ENCODE measurements around the gene MCC.

The MCC gene

DNA sequence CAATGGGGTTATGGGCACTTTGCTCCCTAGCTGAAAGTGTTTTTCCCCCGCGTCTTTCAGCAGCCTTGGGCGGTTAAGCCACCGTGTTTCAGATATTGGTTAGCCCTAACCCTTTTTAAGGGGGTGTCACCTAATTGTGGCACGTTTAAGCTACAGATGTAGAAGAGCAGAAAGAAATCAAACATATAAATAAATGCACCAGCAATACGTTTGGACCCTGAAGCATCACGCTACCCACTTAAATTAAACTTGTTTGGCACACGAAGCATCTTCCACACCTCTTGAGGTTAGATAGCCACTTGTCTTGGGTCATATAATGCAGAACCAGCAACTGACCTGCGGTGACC, 26.0 kb upstream of the MCC start:
- peaks cover 0 to 8% of the 10 kb centered on the region in 2 donors for H3K36me3 ChIP-seq (ENCODE audit: control insufficient read depth in 1 of 2, insufficient read depth in 2 of 2, low read length in 2 of 2)
- peaks cover 8 to 10% of the 10 kb centered on the region in 2 donors for H3K4me1 ChIP-seq (ENCODE audit: control insufficient read depth in 1 of 2, insufficient read depth in 2 of 2, low read length in 2 of 2)
- no peaks in the 10 kb centered on the region for H3K27me3 ChIP-seq (ENCODE audit: control insufficient read depth in 1 of 2, insufficient read depth in 2 of 2, low read length in 2 of 2)
- H3K9ac ChIP-seq (ENCODE audit: low read depth in 1 of 2, low read length in 2 of 2): peak overlapping the region; percentile 87
- H3K4me3 ChIP-seq (ENCODE audit: low read depth in 1 of 2, low read length in 2 of 2): peak overlapping the region; percentile 67 to 87
- no peaks in the 10 kb centered on the region for H3K9me3 ChIP-seq (ENCODE audit: control insufficient read depth in 1 of 2, low read length in 2 of 2)
- no peak overlapping the region for H3K27ac ChIP-seq (ENCODE audit: low read depth, low read length)

DNA sequence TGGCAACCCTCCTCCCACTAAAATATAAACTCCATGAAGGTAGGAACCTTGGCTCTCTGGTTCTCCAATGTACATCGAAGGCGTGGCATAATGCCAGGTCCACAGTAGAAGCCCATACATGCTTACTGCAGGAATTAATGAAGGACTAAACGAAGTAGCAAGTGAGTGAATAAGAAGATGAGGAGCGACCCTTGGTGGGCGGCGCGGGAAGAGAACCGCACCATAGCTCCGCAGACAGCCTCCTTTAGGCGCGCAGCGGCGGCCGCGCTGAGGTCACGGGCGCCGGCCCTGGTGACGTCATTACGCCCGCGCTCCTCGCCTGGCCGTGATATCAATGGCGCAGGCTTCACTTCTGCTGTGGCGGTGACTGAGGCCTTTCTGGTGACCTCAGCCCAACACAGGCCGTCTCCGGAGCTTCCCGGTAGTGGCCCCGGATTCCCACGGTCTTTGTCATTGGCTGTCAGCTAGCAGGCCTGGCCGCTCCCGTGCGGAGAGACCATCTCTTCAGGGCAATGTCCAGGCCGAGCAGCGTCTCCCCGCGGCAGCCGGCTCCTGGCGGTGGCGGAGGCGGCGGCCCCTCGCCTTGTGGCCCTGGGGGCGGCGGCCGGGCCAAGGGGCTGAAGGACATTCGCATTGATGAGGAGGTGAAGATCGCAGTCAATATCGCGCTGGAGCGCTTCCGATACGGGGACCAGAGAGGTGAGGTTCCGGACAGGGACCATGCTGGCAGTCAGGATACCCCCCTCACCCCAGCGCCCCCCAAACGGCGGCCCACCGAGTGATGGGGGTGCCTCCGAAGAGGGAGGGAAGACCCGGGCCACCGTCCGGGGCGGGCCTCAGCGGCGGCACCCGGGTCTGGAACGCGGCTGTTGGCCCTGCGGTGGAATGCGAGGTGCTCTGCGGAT, 25.4 kb upstream of the MCC start, which contains the start of gene YTHDC2:
Gene YTHDC2, plus strand, starts transcription at position 311 of the 905 bp plus-strand sequence. Its CDS starts 202 bp downstream, at position 513.
- peak within 1 kb of the TSS; percentile 67 to 87 for H3K4me3 ChIP-seq (ENCODE audit: low read depth in 1 of 2, low read length in 2 of 2)
- no peaks in the 10 kb centered on the region for H3K27me3 ChIP-seq (ENCODE audit: control insufficient read depth in 1 of 2, insufficient read depth in 2 of 2, low read length in 2 of 2)
- peak within 1 kb of the TSS; percentile 87 for H3K9ac ChIP-seq (ENCODE audit: low read depth in 1 of 2, low read length in 2 of 2)
- H3K9me3 ChIP-seq (ENCODE audit: control insufficient read depth in 1 of 2, low read length in 2 of 2): no peaks in the 10 kb centered on the region
- H3K4me1 ChIP-seq (ENCODE audit: control insufficient read depth in 1 of 2, insufficient read depth in 2 of 2, low read length in 2 of 2): peaks cover 8 to 10% of the 10 kb centered on the region in 2 donors
- H3K36me3 ChIP-seq (ENCODE audit: control insufficient read depth in 1 of 2, insufficient read depth in 2 of 2, low read length in 2 of 2): peaks cover 0 to 8% of the 10 kb centered on the region in 2 donors
- H3K27ac ChIP-seq (ENCODE audit: low read depth, low read length): peak within 1 kb of the TSS; percentile 92

DNA sequence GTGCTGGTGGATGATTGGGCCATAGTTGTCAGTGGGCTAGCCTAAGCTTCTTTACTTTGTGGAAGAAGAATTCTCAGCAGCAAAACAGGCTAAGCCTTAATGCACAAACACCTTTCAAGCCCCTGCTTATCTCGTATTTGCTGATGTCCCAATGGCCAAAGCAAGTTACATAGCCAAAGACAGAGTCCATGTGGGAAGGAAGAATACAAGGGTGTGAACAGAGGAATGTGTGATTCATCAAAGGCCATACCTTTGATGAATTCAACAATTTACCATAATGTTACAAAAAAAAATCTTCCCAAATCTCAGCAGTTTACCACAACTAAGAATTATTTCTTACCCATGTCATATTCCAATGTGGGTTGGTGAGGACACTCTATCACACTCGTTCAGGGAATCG, 24.1 kb upstream of the MCC start:
- Histone ChIP-seq H3K36me3 (ENCODE audit: control insufficient read depth in 1 of 2, insufficient read depth in 2 of 2, low read length in 2 of 2) (peaks cover 0 to 3% of the 10 kb centered on the region in 2 donors), H3K4me1 (ENCODE audit: control insufficient read depth in 1 of 2, insufficient read depth in 2 of 2, low read length in 2 of 2) (peaks cover 8 to 10% of the 10 kb centered on the region in 2 donors), H3K9me3 (ENCODE audit: control insufficient read depth in 1 of 2, low read length in 2 of 2) (no peaks in the 10 kb centered on the region), H3K27me3 (ENCODE audit: control insufficient read depth in 1 of 2, insufficient read depth in 2 of 2, low read length in 2 of 2) (no peaks in the 10 kb centered on the region), H3K4me3 (ENCODE audit: low read depth in 1 of 2, low read length in 2 of 2) (no peak overlapping the region), H3K9ac (ENCODE audit: low read depth in 1 of 2, low read length in 2 of 2) (no peak overlapping the region), H3K27ac (ENCODE audit: low read depth, low read length) (no peak overlapping the region)

DNA sequence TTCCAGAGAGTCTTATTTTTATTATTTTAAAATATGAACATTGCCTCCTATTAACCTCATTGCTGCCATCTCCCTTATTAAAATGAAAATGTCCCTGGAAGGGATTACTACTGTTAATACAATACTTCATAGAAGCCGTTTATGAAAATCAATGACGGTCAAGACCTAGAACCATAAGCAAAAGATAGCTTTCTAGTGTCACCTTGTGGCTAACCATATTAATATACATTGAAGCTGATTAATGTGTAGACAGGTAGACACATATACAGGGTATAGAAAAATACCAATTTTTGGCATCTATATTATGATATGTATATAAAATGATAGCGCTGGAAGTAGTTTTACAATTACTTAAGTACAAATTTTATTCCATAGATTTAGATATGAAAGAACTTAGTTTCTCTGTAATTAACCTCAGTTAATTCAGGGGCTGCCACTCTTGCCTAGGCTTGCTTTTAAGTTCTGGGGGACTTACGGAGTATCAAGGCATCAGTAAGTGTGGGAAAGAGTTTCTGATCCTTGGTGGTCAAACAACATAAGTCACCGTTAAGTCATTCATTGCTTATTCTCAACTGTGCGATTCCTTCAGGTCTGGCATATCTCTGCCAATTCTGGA, 22.7 kb upstream of the MCC start:
- Histone ChIP-seq H3K4me3 (ENCODE audit: low read depth in 1 of 2, low read length in 2 of 2) (no peak overlapping the region), H3K9ac (ENCODE audit: low read depth in 1 of 2, low read length in 2 of 2) (no peak overlapping the region), H3K27ac (ENCODE audit: low read depth, low read length) (no peak overlapping the region), H3K9me3 (ENCODE audit: control insufficient read depth in 1 of 2, low read length in 2 of 2) (no peaks in the 10 kb centered on the region), H3K27me3 (ENCODE audit: control insufficient read depth in 1 of 2, insufficient read depth in 2 of 2, low read length in 2 of 2) (no peaks in the 10 kb centered on the region), H3K4me1 (ENCODE audit: control insufficient read depth in 1 of 2, insufficient read depth in 2 of 2, low read length in 2 of 2) (peaks cover 8 to 10% of the 10 kb centered on the region in 2 donors), H3K36me3 (ENCODE audit: control insufficient read depth in 1 of 2, insufficient read depth in 2 of 2, low read length in 2 of 2) (no peaks in the 10 kb centered on the region)

DNA sequence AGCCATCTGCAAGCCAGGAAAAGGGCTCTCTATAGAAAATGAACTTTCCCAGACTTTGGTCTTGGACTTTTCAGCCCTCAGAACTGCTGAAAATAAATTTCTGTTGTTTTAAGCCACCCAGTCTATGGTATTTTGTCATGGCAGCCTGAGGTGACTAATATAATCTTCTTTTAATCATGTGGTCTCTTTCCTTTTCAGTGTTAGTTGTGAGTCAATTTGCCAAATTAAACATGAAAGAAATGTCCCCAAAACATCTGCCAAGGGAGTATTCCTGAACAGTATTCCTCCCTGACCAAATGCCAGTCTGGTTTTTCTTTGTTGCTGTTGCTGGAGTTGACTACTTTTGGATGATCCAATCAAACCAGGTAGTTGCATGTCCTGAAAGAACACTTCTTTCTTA, 20.5 kb upstream of the MCC start:
- no peak overlapping the region for H3K4me3 ChIP-seq (ENCODE audit: low read depth in 1 of 2, low read length in 2 of 2)
- H3K4me1 ChIP-seq (ENCODE audit: control insufficient read depth in 1 of 2, insufficient read depth in 2 of 2, low read length in 2 of 2): no peaks in the 10 kb centered on the region
- H3K9ac ChIP-seq (ENCODE audit: low read depth in 1 of 2, low read length in 2 of 2): no peak overlapping the region
- no peaks in the 10 kb centered on the region for H3K36me3 ChIP-seq (ENCODE audit: control insufficient read depth in 1 of 2, insufficient read depth in 2 of 2, low read length in 2 of 2)
- H3K9me3 ChIP-seq (ENCODE audit: control insufficient read depth in 1 of 2, low read length in 2 of 2): no peaks in the 10 kb centered on the region
- H3K27me3 ChIP-seq (ENCODE audit: control insufficient read depth in 1 of 2, insufficient read depth in 2 of 2, low read length in 2 of 2): no peaks in the 10 kb centered on the region
- no peak overlapping the region for H3K27ac ChIP-seq (ENCODE audit: low read depth, low read length)

DNA sequence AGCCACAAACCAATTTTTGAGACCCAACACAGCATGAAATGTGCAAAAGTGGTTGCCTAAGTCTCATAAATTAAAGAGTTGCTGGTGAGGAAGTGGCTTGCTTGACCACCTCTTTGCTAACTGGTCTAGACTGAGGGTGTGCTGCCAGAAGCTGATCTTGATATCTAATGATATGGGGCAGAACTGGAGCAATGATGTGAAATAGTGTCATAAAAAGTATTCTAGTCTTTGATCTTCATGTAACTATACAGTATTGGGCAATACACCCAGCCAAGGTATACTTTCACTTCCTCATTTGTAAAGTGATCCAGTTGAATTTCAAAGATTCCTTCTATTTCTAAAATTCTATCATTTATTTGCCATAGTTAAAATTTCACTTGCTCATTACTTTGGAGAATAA, 19.3 kb upstream of the MCC start:
- Histone ChIP-seq H3K27me3 (ENCODE audit: control insufficient read depth in 1 of 2, insufficient read depth in 2 of 2, low read length in 2 of 2) (peaks cover 0 to 3% of the 10 kb centered on the region in 2 donors), H3K4me3 (ENCODE audit: low read depth in 1 of 2, low read length in 2 of 2) (no peak overlapping the region), H3K36me3 (ENCODE audit: control insufficient read depth in 1 of 2, insufficient read depth in 2 of 2, low read length in 2 of 2) (no peaks in the 10 kb centered on the region), H3K9ac (ENCODE audit: low read depth in 1 of 2, low read length in 2 of 2) (no peak overlapping the region), H3K4me1 (ENCODE audit: control insufficient read depth in 1 of 2, insufficient read depth in 2 of 2, low read length in 2 of 2) (no peaks in the 10 kb centered on the region), H3K27ac (ENCODE audit: low read depth, low read length) (no peak overlapping the region), H3K9me3 (ENCODE audit: control insufficient read depth in 1 of 2, low read length in 2 of 2) (no peaks in the 10 kb centered on the region)

DNA sequence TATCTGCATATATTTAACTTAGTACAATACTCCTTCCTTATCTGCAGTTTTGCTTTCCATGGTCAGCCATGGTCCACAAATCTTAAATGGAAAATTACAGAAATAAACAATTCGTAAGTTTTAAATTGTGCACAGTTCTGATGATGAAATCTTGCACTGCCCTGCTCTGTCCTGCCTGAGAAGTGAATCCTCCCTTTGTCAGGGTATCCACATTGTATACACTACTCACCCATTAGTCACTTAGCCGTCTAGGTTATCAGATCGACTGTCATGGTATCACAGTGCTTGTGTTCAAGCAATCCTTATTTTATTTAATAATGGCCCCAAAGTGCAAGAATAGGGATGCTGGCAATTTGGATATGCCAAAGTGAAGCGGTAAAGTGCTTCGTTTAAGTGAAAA, 16.9 kb upstream of the MCC start:
- Histone ChIP-seq H3K4me3 (ENCODE audit: low read depth in 1 of 2, low read length in 2 of 2) (no peak overlapping the region), H3K36me3 (ENCODE audit: control insufficient read depth in 1 of 2, insufficient read depth in 2 of 2, low read length in 2 of 2) (no peaks in the 10 kb centered on the region), H3K9ac (ENCODE audit: low read depth in 1 of 2, low read length in 2 of 2) (no peak overlapping the region), H3K27ac (ENCODE audit: low read depth, low read length) (no peak overlapping the region), H3K4me1 (ENCODE audit: control insufficient read depth in 1 of 2, insufficient read depth in 2 of 2, low read length in 2 of 2) (no peaks in the 10 kb centered on the region), H3K9me3 (ENCODE audit: control insufficient read depth in 1 of 2, low read length in 2 of 2) (no peaks in the 10 kb centered on the region), H3K27me3 (ENCODE audit: control insufficient read depth in 1 of 2, insufficient read depth in 2 of 2, low read length in 2 of 2) (peaks cover 3% of the 10 kb centered on the region in 2 donors)

DNA sequence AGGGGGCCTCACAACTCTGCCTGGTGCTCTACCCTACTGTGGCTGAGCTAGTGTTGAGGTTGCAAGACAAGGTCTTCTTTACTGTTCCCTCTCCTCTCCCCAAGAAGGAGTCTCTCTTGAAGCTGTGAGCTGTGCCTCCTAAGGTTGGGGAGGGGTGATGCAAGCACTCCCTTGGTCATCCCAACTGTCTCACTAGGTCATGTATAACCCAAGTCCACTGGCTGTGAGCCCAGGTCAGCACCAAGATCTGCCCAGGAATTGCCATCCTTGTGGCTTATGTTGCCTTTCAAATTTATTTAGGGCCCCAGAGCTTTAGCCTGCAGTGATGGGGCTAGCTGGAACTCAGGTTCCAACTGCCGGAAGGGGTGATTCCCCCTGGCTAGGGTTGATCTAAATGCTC, 14.9 kb upstream of the MCC start:
- no peak overlapping the region for H3K9ac ChIP-seq (ENCODE audit: low read depth in 1 of 2, low read length in 2 of 2)
- H3K27ac ChIP-seq (ENCODE audit: low read depth, low read length): no peak overlapping the region
- peaks cover 3% of the 10 kb centered on the region in 2 donors for H3K27me3 ChIP-seq (ENCODE audit: control insufficient read depth in 1 of 2, insufficient read depth in 2 of 2, low read length in 2 of 2)
- H3K4me3 ChIP-seq (ENCODE audit: low read depth in 1 of 2, low read length in 2 of 2): no peak overlapping the region
- H3K9me3 ChIP-seq (ENCODE audit: control insufficient read depth in 1 of 2, low read length in 2 of 2): no peaks in the 10 kb centered on the region
- no peaks in the 10 kb centered on the region for H3K36me3 ChIP-seq (ENCODE audit: control insufficient read depth in 1 of 2, insufficient read depth in 2 of 2, low read length in 2 of 2)
- H3K4me1 ChIP-seq (ENCODE audit: control insufficient read depth in 1 of 2, insufficient read depth in 2 of 2, low read length in 2 of 2): no peaks in the 10 kb centered on the region

DNA sequence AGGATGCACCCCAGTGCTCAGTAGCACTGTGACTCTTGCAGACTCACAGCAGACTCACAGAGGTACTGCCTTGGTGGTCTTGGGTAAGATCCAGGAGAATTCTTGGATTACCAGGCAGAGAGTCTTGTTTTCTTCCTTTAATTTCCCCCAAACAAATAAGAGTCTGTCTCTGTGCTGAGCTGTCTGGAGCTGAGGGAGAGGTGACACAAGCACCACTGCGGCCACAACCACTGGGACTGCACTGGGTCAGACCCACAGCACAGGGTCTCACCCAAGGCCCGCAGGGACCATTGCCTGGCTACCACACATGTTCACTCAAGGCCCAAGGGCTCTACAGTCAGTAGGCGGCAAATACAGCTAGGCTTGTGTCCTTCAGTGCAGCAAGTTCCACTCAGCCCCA, 13.8 kb upstream of the MCC start:
- no peaks in the 10 kb centered on the region for H3K4me1 ChIP-seq (ENCODE audit: control insufficient read depth in 1 of 2, insufficient read depth in 2 of 2, low read length in 2 of 2)
- H3K27me3 ChIP-seq (ENCODE audit: control insufficient read depth in 1 of 2, insufficient read depth in 2 of 2, low read length in 2 of 2): peaks cover 3% of the 10 kb centered on the region in 2 donors
- H3K9ac ChIP-seq (ENCODE audit: low read depth in 1 of 2, low read length in 2 of 2): no peak overlapping the region
- no peaks in the 10 kb centered on the region for H3K9me3 ChIP-seq (ENCODE audit: control insufficient read depth in 1 of 2, low read length in 2 of 2)
- H3K36me3 ChIP-seq (ENCODE audit: control insufficient read depth in 1 of 2, insufficient read depth in 2 of 2, low read length in 2 of 2): no peaks in the 10 kb centered on the region
- no peak overlapping the region for H3K27ac ChIP-seq (ENCODE audit: low read depth, low read length)
- H3K4me3 ChIP-seq (ENCODE audit: low read depth in 1 of 2, low read length in 2 of 2): no peak overlapping the region

DNA sequence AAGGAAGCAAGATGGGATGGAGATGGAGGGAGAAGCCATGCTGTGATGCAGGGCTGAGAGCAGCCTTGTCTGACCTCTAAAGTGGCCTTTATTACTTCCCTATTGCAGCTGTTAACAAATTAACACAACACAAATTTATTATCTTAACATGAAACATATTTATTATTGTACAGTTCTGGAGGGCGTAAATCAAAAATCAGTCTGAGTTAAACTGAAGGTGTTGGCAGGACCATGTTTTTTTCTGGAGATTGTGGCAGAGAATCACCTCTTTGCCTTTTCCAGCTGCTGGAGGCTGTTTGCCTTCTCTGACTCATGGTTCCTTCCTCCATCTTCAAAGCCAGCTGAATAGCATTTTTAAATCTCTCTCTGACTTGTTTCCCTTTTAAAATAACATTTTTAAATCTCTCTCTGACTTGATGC, 7.2 kb upstream of the MCC start:
- no peaks in the 10 kb centered on the region for H3K27me3 ChIP-seq (ENCODE audit: control insufficient read depth in 1 of 2, insufficient read depth in 2 of 2, low read length in 2 of 2)
- H3K4me3 ChIP-seq (ENCODE audit: low read depth in 1 of 2, low read length in 2 of 2): no peak overlapping the region
- no peak overlapping the region for H3K9ac ChIP-seq (ENCODE audit: low read depth in 1 of 2, low read length in 2 of 2)
- no peaks in the 10 kb centered on the region for H3K36me3 ChIP-seq (ENCODE audit: control insufficient read depth in 1 of 2, insufficient read depth in 2 of 2, low read length in 2 of 2)
- no peak overlapping the region for H3K27ac ChIP-seq (ENCODE audit: low read depth, low read length)
- H3K9me3 ChIP-seq (ENCODE audit: control insufficient read depth in 1 of 2, low read length in 2 of 2): peaks cover 0 to 6% of the 10 kb centered on the region in 2 donors
- no peaks in the 10 kb centered on the region for H3K4me1 ChIP-seq (ENCODE audit: control insufficient read depth in 1 of 2, insufficient read depth in 2 of 2, low read length in 2 of 2)

All from duodenal mucosa (tissue), 2 donors.